Measurements from ENCODE around the gene IFTAP.

Gene IFTAP

DNA sequence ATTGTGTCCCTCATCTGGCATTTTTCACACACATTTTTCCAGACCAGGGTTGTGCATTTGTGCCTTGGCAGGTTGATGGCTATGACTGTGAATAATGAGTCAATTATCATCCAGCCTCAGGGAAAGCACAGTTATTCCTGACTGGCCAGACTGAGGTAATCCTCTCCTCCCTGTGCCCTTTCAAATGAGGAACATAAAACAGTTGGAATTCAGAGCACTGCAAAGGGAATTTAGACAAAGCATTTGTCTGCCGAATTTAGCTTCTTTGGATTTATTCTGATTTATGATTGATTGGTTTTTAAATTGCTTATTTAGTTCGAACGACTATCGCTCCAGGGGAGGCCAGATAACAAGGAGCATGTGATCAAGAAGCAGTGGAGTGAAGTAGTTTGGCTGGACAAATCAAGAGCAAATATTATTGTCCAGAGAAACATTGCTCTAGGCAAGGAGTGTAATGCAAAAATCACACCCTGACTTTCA, 34.5 kb downstream of the IFTAP start (continued):
- TF ChIP-seq, protein P1, sequence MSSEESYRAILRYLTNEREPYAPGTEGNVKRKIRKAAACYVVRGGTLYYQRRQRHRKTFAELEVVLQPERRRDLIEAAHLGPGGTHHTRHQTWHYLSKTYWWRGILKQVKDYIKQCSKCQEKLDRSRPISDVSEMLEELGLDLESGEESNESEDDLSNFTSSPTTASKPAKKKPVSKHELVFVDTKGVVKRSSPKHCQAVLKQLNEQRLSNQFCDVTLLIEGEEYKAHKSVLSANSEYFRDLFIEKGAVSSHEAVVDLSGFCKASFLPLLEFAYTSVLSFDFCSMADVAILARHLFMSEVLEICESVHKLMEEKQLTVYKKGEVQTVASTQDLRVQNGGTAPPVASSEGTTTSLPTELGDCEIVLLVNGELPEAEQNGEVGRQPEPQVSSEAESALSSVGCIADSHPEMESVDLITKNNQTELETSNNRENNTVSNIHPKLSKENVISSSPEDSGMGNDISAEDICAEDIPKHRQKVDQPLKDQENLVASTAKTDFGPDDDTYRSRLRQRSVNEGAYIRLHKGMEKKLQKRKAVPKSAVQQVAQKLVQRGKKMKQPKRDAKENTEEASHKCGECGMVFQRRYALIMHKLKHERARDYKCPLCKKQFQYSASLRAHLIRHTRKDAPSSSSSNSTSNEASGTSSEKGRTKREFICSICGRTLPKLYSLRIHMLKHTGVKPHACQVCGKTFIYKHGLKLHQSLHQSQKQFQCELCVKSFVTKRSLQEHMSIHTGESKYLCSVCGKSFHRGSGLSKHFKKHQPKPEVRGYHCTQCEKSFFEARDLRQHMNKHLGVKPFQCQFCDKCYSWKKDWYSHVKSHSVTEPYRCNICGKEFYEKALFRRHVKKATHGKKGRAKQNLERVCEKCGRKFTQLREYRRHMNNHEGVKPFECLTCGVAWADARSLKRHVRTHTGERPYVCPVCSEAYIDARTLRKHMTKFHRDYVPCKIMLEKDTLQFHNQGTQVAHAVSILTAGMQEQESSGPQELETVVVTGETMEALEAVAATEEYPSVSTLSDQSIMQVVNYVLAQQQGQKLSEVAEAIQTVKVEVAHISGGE (tag by site-specific recombination; conservative IDR thresholded peaks at IDR 0.05; ENCODE audit: low read depth), result no peak
- TF ChIP-seq OVOL3 (tag by site-specific recombination; IDR thresholded peaks at IDR 0.05) (0 out of 2 replicates have a peak, but pooled peaks have one; percentile 44), ZNF514 (tag by site-specific recombination; IDR thresholded peaks at IDR 0.05) (no peak), ZNF513 (tag by site-specific recombination; IDR thresholded peaks at IDR 0.05) (no peak), ZNF558 (tag by site-specific recombination; IDR thresholded peaks at IDR 0.05) (no peak), ZNF521 (tag by site-specific recombination; IDR thresholded peaks at IDR 0.05) (no peak), ZNF837 (tag by site-specific recombination; IDR thresholded peaks at IDR 0.05) (no peak), ZNF10 (tag by site-specific recombination; IDR thresholded peaks at IDR 0.05) (no peak), ZNF629 (tag by site-specific recombination; IDR thresholded peaks at IDR 0.05) (0 out of 2 replicates have a peak, but pooled peaks have one; percentile 17), ZNF529 (tag by site-specific recombination; IDR thresholded peaks at IDR 0.05; ENCODE audit: insufficient replicate concordance) (no peak), ZNF626 (tag by site-specific recombination; IDR thresholded peaks at IDR 0.05) (no peak), SETDB1 (IDR thresholded peaks at IDR 0.05; ENCODE audit: insufficient read length, low read length) (no peak), ZBTB20 (tag by site-specific recombination; IDR thresholded peaks at IDR 0.05) (peak; percentile 69), ZNF660 (tag by site-specific recombination; IDR thresholded peaks at IDR 0.05) (no peak), ZNF580 (tag by site-specific recombination; IDR thresholded peaks at IDR 0.05) (0 out of 2 replicates have a peak, but pooled peaks have one; percentile 41), ZNF239 (tag by site-specific recombination; IDR thresholded peaks at IDR 0.05) (no peak), ZNF292 (tag by site-specific recombination; IDR thresholded peaks at IDR 0.05; ENCODE audit: borderline replicate concordance, low read depth) (no peak), GFI1B (tag by site-specific recombination; IDR thresholded peaks at IDR 0.05) (peak; percentile 94), REST (tag by site-specific recombination; IDR thresholded peaks at IDR 0.05) (no peak), ZNF335 (tag by site-specific recombination; conservative IDR thresholded peaks at IDR 0.05) (no peak), TRIM28 (IDR thresholded peaks at IDR 0.05; ENCODE audit: borderline replicate concordance, low read length) (peak; percentile 71), YY1 (tag by site-specific recombination; IDR thresholded peaks at IDR 0.05) (no peak), ZNF560 (tag by site-specific recombination; IDR thresholded peaks at IDR 0.05; ENCODE audit: borderline replicate concordance) (no peak), WT1 (tag by site-specific recombination; IDR thresholded peaks at IDR 0.05) (peak; percentile 78), KLF9 (tag by site-specific recombination; IDR thresholded peaks at IDR 0.05; ENCODE audit: low read depth) (no peak), ZNF843 (tag by site-specific recombination; IDR thresholded peaks at IDR 0.05) (peak; percentile 82), ZBTB21 (tag by site-specific recombination; IDR thresholded peaks at IDR 0.05) (no peak)
- TF ChIP-seq, protein P2, sequence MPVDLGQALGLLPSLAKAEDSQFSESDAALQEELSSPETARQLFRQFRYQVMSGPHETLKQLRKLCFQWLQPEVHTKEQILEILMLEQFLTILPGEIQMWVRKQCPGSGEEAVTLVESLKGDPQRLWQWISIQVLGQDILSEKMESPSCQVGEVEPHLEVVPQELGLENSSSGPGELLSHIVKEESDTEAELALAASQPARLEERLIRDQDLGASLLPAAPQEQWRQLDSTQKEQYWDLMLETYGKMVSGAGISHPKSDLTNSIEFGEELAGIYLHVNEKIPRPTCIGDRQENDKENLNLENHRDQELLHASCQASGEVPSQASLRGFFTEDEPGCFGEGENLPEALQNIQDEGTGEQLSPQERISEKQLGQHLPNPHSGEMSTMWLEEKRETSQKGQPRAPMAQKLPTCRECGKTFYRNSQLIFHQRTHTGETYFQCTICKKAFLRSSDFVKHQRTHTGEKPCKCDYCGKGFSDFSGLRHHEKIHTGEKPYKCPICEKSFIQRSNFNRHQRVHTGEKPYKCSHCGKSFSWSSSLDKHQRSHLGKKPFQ (tag by site-specific recombination; IDR thresholded peaks at IDR 0.05), result 0 out of 2 replicates have a peak, but pooled peaks have one; percentile 37
- TF ChIP-seq, protein P3, sequence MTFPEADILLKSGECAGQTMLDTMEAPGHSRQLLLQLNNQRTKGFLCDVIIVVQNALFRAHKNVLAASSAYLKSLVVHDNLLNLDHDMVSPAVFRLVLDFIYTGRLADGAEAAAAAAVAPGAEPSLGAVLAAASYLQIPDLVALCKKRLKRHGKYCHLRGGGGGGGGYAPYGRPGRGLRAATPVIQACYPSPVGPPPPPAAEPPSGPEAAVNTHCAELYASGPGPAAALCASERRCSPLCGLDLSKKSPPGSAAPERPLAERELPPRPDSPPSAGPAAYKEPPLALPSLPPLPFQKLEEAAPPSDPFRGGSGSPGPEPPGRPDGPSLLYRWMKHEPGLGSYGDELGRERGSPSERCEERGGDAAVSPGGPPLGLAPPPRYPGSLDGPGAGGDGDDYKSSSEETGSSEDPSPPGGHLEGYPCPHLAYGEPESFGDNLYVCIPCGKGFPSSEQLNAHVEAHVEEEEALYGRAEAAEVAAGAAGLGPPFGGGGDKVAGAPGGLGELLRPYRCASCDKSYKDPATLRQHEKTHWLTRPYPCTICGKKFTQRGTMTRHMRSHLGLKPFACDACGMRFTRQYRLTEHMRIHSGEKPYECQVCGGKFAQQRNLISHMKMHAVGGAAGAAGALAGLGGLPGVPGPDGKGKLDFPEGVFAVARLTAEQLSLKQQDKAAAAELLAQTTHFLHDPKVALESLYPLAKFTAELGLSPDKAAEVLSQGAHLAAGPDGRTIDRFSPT (tag by site-specific recombination; IDR thresholded peaks at IDR 0.05), result 0 out of 2 replicates have a peak, but pooled peaks have one; percentile 19
